HG03439 (cell line): ENCODE results near the gene PPP2R5B.

Experiments used
- ATAC-seq: cut with Tn5 transposase; IDR thresholded peaks from one replicate; pipeline ENCODE4 v1.9.1; 2021; ENCODE audit warnings: mild to moderate bottlenecking, moderate library complexity; ENCODE audit not compliant: unreplicated experiment

Gene PPP2R5B

DNA sequence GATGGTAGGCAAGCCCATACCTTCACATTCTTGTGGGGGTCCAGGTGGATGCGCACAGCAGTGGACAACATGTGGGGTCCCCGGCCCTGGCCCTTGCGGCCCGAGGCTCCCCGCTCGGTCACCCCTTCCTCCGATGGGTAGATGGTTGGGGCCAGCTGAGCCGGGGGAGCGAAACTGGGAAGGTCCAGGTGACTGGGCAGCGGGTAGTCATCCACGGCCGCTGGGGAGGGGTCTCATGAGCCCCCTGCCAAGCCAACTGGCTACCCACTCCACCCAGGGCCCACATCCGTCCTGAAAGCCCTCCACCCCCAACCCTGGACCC, 18.2 kb upstream of the PPP2R5B start:
- ATAC-seq, result no peak

DNA sequence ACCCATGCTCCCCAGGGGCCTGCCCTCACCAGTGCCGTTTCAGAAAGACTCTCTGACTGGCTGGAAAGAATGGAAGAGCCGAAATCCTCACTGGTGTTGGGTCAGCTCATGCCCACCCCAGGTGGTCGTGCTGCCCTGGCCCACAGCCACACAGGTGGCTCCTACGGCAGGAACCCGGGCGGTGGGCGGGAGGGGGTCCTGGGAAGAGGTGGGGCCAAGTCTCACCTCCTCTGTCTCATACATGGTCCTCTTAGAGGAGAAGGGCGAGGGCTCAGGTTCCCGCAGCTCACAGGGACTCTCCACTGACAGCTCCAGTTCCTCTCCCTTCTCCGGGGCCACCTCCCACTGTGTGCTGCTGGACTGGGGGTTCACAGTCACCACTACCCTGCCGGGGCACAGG, 15.7 kb upstream of the PPP2R5B start:
- no peak for ATAC-seq

DNA sequence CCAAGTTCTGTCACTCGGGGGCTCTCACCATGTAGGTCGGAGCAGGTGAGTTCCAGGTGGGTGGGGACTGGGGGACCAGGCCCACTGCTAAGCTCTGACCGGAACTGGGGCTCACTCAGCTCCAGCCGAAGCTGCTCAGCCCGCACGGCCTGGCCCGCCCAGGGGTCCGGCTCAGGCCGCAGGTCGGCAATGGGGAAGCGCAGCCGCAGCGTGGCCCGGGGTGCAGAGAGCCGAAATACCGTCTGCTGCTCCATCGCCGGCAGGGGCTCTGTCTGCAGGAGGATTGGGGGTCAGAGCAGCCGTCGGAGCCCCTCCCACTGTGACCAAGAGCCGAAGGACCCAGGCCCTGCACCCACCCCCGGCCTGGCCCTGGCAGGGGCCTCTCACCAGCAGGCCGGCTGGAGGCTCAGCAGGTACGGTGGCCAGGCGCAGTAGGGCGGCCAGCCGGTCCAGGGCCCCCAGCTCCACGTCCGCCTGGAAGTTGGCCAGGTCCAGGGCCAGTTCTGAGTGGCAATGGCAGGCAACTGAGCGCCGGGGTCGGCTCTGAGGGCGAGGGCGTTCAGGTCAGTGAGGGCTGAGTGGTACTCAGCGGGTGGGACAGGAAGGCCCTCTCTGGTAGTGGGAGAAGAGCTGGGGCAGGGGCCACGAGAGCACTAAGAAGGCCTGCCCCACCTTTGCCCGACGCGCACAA, 14.7 kb upstream of the PPP2R5B start:
- no peak for ATAC-seq

DNA sequence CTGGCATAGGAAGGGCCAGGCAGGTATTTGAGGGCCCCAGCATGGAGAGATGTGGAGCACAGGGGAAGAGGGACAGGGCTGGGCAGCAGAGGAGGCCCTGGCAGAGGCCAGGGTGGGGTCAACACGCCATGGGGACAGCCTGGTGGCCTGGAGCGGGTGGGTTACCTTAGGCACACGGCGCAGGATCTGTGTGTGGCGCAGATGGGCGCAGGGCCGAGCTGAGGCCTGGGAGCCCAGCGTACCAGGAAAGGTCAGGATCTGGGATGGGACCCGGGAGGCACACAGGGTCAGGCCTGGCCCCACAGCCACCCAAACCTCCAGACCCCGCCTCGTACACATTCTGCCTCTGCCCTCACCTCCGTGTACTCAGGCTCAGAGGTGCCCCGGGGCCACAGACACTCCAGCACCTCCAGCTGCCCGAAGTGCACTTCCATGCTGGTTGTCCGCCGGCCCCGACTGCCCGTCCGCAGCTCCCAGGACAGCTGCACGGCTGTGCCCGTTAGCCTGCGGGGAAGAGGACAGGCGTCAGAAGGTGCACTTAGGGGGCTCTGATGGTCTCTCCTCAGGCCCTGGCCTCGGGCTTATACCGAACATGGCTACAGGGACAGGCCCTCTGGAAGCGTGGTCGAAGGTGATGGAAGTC, 13.9 kb upstream of the PPP2R5B start:
- ATAC-seq, result no peak

DNA sequence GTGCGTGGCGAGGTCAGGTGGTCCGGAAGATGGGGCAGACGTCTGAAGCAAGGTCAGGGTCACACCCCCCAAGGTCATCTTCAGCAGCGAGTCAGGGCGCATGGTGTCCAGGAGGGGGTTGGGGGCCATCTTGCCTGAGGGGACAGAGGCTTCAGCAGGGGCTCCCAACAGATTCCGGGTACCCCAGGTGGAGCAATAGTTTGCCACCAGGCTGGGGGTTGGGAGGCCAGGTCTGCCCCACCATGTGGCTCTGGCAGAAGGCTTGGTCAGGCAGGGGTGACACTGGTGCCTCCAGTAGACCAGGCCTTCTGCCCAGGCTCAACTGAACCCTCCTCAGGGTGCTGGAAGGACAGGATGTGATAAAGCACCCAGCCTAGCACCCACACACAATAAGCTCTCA, 13.3 kb upstream of the PPP2R5B start:
- no peak for ATAC-seq

DNA sequence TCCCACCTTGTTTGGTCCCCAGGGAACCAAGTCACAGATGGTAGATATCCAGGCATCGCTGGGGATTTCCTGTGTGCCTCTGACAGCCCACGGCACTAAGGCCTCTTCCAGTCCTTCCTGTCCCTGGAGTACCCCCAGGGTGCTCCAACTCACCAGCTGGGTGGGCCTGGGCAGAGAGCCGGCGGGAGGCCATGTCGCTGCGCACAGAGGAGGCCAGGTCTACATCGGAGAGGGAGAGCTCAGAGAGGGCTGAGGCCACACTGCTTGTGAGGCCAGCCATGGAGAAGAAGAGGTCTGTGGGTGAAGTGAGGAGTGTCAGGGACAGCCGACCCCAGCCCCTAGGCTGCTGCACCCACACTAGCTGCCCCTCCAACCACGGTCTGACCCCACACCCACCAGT, 12.8 kb upstream of the PPP2R5B start:
- ATAC-seq, result no peak

DNA sequence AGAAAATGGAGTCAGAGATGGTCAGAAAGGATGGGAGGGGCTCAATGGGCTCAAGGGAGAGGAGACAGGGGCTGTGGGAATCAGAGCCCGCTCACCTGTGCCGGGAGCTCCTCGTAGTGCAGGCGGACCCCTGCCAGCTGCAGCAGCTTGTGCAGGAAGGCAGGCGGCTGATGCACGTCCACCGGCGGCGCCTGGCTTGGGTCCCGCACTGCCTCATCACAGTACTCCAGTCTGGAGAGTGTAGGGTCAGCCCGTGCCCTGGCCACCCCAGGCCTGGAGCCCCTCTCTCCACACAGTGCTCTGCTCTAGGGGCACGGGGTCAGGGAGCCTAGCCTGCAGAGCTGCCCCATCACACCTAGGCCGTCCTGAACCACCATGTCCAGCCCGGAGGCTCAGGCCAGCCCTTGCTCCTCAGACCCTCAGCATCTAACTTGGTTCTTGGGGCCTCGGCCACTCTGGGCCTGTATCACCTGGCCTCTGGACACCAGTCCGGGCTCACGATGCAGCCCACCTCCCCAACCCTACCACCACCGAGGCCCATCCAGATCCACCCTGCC, 11.2 kb upstream of the PPP2R5B start:
- ATAC-seq, result no peak

DNA sequence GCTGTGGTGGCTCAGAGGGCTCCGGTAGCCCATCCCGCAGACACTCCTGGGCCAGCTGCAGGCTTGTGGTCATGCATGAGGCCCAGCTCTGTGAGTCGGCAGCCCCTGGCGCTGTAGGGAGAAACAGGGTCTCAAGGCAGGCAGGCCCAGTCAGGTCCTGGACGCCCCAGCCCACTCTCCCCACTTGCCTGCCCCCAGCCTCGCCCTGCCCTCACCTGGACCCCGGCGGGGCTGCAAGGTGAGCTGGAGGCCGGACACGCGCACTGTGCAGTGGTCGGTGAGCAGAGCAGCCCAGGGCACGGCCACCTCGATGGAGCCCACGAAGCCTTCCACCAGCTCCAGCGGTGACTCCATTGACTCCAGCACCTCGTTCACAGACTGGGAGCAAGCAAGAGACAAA, 10.4 kb upstream of the PPP2R5B start:
- ATAC-seq, result no peak

DNA sequence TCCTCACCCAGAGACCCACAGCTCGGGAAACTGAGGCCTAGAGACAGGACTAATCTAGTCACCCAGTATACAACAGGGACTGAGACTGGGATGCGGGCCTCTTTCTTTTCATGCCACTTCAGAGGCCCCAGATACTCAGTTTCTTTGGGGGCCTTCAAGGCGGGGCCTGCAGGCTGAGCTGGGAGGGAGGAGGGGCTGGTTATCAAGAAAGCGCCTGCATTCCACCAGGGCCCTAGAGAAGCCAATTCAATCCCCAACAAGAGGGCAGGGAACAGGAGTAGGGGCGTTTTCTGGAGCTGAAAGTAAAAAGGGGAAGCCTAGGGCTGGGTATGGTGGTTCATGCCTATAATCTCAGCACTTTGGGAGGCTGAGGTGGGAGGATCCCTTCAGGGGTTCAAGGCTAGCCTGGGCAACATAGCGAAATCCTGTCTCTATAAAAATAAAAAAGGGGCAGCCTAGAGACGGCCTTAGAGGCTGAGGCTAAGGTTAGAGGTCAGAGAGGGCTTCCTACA, 9.1 kb upstream of the PPP2R5B start:
- ATAC-seq, result no peak

DNA sequence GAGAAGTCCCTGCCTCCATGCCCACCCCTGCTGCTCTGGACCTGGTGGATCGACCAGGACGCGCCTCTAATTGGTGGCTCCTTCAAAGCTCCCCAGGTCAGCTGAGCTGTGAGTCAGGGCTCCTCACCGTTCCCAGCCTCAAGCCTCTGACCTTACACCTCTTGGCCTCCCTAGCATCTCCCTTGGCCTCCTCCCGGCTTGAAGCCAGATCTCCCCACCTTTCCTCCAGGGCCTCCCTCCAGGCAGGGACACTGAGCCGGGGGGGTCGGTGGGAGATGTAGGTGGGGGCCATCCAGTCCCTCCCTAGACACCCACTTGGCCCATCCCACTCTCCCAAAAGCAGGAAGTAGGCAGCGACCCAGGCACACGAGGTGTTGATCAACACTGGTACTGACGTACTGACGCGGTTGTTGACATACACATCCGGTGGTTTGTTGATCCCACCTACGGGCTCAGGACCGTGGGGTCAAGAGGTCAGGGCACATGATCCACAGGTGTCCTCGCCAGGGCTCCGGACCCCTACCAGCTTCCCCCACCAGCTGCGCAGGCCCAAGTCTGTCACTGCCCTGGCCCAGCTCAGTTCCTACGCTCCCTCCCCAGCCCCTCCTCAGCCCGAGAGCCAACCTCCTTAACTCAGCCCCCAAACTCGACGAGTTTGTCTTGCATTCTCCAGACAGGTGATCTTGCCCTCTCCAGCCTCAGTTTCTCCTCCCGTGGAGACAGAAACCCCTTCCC, 8.3 kb upstream of the PPP2R5B start:
- peak; percentile 16 for ATAC-seq

DNA sequence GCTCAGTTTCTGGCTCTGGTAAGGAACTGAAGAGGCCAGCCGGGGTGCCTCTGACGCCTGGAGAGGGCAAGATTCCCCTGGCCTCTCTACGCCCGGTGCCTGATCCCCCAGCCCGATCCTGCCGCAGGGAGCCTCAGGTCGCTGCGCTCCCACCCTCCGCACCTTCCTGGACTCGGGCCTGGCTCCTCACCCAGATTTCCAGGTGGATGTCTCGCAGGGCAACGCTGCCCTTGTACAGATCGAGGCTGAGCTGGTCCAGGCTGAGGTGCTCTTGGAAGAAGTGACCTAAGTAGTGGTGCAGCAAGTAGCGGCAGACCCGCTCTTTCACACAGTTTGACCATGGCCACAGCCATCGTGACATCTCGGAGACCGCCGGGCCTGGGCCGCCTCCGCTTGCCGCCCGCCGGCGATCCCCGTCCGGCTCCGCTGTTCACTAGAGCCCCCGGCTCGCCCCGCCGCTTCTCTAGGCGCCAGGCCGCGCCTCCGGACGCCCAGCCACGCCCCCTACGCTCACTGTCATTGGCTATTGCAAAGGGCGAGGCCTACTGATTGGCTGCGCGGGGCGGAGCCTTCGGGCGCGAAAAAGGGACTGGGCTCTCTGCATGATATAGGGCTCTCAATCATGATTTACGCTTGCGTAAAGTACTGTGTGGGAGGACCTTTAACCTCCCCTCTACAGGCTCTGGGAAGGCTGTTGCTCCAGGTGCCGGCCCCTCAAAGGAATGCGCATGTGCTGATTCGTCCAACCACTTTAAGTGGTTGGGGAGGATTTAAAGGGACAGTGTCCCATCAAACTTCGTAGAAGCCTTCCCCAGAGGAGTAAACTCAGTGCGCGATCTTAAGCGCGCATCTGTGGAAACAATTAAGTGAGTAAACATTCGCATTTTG, 7.5 kb upstream of the PPP2R5B start, which contains the start of gene ATG2A:
Gene ATG2A (minus strand): TSS at position 435 of the 888 bp plus-strand sequence. CDS start 74 bp downstream, at position 361.
- ATAC-seq, result peak; percentile 93

DNA sequence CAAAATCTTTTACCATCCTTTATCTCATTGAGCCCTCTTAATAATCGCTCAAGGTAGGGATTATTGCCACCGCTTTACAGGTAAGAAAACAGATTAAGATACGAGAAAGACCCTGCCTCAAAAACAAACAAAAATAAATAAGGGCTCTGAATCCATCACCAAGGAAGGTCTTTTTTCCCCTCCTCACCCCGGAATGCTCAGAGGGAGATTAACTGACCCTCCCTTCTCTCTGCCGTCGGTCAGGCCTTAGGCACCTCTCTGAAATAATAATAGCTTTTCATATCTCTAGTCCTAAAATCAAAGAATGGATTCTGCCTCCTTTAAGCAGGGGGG, 6.9 kb upstream of the PPP2R5B start:
- no peak for ATAC-seq

DNA sequence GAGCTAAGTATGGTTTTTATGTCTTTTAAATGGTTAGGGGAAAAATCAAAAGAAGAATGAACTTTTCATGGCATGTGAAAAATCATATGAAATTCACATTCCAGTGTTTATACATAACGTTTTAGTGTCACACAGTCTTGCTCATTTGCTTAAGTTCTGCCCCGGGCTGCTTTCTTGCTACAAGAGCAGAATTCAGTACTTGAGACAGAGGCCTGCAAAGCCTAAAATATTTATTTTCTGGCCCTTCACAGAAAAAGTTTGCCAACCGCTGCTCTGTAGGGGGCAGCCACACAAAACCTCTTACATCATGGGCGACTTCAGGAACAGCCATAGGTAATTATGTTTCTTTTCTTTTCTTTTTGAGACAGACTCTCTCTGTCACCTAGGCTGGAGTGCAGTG, 6.5 kb upstream of the PPP2R5B start:
- no peak for ATAC-seq

DNA sequence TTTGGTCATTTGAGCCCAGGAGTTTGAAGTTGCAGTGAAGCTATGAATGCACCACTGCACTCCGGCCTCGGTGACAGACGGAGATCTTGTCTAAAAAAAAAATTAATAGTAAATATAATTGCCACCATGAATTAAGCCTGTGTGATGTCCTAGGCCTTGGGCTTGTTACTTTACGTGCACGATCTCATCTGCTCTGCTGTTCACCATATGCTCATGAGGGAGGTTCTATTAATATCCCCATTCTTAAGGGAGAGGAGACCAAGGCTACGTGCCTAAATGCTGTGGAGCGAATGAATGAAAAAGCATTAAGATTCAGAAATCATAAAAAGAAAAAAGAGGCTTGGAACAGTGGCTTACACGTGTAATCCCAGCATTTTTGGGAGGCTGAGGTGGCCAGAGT, 4.9 kb upstream of the PPP2R5B start:
- ATAC-seq, result no peak

DNA sequence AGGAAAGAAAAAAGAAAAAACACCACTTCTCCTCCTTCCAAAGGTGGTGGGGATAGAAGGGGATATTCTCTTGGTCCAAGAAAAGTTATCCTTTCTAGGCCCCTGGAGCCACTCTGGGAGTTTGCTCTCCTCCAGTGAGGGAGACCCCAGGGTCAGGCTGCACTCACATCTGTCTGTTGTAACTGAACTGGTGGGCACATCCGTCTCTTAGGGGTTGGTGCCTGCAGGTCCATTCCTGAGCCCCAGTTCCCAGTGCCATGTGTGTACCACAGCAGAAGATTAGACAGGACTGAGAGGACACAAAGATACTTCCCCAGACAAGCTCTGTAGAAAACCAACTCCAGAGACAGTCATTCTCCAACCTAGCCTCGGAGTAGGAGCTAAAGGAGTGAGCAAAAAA, 4.4 kb upstream of the PPP2R5B start:
- ATAC-seq, result no peak

DNA sequence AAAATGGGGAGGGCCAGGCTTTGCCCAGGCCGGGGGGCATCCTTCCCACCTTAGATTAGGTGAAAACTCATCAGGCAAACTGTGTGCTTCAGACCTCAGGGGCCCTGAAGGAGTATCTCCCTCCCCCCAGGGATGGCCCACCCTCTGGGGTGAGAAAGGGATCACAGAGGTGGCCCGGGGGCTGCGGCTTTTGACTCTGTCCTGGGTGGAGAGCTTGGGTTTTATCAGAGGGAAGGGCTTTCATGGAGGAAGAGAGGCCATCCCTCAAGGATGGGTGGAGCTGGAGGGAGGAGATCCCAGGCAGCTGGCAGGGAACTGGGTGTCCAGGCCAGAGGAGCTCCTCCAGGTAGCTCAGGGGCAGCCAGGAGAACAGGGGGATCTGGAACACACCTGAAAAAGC, 3.1 kb upstream of the PPP2R5B start:
- ATAC-seq, result no peak

DNA sequence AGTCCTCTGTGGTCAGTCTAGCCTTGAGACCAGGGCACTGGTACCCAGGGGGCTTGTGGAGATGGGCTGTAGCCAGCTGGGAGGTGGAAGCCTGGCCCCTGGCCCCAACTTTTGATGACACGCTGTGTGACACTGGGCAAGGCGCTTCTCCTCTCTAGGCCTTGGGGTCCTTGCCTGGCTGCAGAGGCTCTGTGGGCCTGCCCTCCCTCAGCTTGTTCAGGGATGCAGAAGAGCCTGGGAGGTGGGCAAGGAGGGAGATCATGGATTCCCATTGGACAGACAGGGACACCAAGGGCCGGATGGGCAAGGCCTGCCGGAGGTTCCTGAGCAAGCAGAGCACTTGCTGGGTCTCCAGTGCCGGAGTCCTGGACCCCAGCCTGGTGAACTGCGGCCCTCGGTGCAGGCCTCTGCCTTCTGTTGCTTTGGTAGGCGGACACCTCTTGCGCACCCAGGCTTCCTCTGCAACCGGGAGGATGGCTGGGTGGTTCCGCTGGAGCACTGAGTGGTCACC, 1.3 kb upstream of the PPP2R5B start:
- no peak for ATAC-seq

DNA sequence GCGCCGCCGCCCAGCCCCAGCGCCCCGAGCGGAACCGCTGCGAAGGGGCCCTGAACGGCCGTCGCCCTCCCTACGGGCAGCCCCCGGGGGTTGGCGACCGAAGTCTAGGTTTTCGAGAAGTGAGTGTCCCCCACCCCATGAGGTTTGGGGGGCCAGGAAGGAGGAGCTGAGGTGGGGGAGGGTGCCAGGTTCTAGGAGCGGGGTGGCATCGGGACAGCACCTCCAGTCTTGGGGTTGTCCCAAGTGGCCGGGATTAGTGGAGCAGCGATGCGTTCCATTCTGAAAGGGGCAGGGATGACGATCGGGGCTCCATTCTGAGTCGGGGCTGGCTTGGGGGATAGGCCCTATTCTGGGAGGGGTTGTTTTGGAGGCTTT, 408 bp downstream of the PPP2R5B start:
- no peak for ATAC-seq

DNA sequence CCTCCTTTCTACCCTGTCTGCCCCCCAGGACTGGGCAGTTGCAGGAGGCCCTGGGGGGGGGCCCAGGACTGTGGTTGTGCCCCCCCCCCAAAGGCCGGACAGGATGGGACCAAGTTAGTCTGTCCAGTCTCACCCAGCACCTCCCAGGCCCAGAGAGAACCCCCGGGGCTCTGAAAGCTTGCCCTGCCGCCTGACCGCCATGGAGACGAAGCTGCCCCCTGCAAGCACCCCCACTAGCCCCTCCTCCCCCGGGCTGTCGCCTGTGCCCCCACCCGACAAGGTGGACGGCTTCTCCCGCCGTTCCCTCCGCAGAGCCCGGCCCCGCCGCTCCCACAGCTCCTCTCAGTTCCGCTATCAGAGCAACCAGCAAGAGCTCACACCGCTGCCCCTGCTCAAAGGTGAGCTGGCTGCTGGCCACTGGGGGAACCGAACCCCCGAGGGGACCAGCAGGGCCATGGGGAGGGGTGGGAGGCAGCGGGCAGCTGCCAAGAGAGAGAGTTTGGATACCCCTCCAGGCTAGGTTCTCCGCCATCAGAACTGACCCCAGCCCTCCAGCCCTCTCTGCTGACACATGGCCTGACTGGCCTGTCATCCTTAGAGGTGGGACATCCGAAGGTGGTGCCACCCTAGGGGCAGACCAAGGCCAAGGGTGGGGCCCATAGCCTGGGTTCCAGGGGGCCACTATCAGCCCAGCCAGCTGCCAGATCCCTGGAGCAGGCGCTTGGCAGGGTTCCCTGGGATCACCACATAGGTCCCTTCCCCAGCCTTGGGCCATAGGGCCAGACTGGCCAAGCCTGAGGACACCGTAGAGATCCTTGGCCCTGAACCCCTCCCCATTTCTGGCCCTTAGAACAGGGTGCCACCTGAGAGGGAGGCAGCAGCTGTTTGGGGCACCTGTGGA, 1.3 kb downstream of the PPP2R5B start:
- ATAC-seq, result no peak

DNA sequence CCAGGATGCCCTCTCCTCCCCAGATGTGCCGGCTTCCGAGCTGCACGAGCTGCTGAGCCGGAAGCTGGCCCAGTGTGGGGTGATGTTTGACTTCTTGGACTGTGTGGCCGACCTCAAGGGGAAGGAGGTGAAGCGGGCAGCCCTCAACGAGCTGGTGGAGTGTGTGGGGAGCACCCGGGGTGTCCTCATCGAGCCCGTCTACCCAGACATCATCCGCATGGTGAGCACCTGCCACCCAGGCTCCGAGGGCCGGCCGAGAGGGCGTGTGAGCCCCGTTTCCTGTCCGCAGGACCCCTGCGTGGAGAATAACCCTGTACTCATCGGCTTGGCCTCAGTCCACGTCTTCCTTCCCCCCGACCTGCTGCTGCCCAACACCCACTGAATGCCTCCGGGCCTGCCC, 2.2 kb downstream of the PPP2R5B start:
- ATAC-seq, result no peak
